ENCODE results near the gene KLHL9. TPM values are rescaled to one million over a fixed set of nuclear protein-coding genes. Genes with fewer than 3 reads are reported as not detected.

KLHL9 gene
- total and polyA plus RNA-seq, 2 donors from 2014 or later: 10.4 to 30.5 TPM

- Histone ChIP-seq H3K27me3 (ENCODE audit: control insufficient read depth, insufficient read depth, low read length) (no peaks in the 10 kb centered on the region), H3K4me3 (ENCODE audit: low read length in 3 of 3) (no peak overlapping the region), H3K4me1 (ENCODE audit: control insufficient read depth in 2 of 3, insufficient read depth in 2 of 3, low read depth in 1 of 3, low read length in 3 of 3) (no peaks in the 10 kb centered on the region), H3K9me3 (ENCODE audit: control insufficient read depth in 2 of 3, insufficient read depth in 1 of 3, low read length in 3 of 3) (no peaks in the 10 kb centered on the region), H3K9ac (ENCODE audit: low read length in 3 of 3) (no peak overlapping the region), H3K27ac (ENCODE audit: low read depth in 2 of 2, low read length in 2 of 2) (no peak overlapping the region), H3K36me3 (ENCODE audit: control insufficient read depth in 2 of 3, insufficient read depth in 3 of 3, low read length in 3 of 3) (peaks cover 0 to 2% (median 0%) of the 10 kb centered on the region in 3 donors)
- no peak for TF ChIP-seq CTCF (IDR thresholded peaks at IDR 0.05; ENCODE audit: borderline replicate concordance, extremely low read depth, insufficient read depth)
- intact Hi-C loops (cut with DNase I): no loop called here
- DNase-seq (no peak), FAIRE-seq (no peak)
Measured at GRCh38 chr9:21316860-21317259, 18.3 kb downstream of the KLHL9 start.

GRCh38 chr9:21316032-21316842 is 19.0 kb downstream of the KLHL9 start:
- H3K27ac ChIP-seq (ENCODE audit: low read depth in 2 of 2, low read length in 2 of 2): no peak overlapping the region
- FAIRE-seq: no peak

GRCh38 chr9:21314152-21314551 is 21.1 kb downstream of the KLHL9 start:
- Histone ChIP-seq H3K27ac (ENCODE audit: low read depth in 2 of 2, low read length in 2 of 2) (no peak overlapping the region), H3K4me3 (ENCODE audit: low read length in 3 of 3) (no peak overlapping the region), H3K9me3 (ENCODE audit: control insufficient read depth in 2 of 3, insufficient read depth in 1 of 3, low read length in 3 of 3) (no peaks in the 10 kb centered on the region), H3K4me1 (ENCODE audit: control insufficient read depth in 2 of 3, insufficient read depth in 2 of 3, low read depth in 1 of 3, low read length in 3 of 3) (no peaks in the 10 kb centered on the region), H3K9ac (ENCODE audit: low read length in 3 of 3) (no peak overlapping the region), H3K36me3 (ENCODE audit: control insufficient read depth in 2 of 3, insufficient read depth in 3 of 3, low read length in 3 of 3) (no peaks in the 10 kb centered on the region), H3K27me3 (ENCODE audit: control insufficient read depth, insufficient read depth, low read length) (no peaks in the 10 kb centered on the region)
- no peak for FAIRE-seq
- no peak for DNase-seq
- intact Hi-C loops (cut with DNase I): no loop called here
- TF ChIP-seq CTCF (IDR thresholded peaks at IDR 0.05; ENCODE audit: borderline replicate concordance, extremely low read depth, insufficient read depth): no peak

More at GRCh38 chr9:21316032-21316842, 19.0 kb downstream of the KLHL9 start:
- intact Hi-C loops (cut with DNase I): no loop called here
- DNase-seq: no peak
- H3K4me1 ChIP-seq (ENCODE audit: control insufficient read depth in 2 of 3, insufficient read depth in 2 of 3, low read depth in 1 of 3, low read length in 3 of 3): no peaks in the 10 kb centered on the region
- H3K27me3 ChIP-seq (ENCODE audit: control insufficient read depth, insufficient read depth, low read length): no peaks in the 10 kb centered on the region
- no peak overlapping the region for H3K9ac ChIP-seq (ENCODE audit: low read length in 3 of 3)
- H3K9me3 ChIP-seq (ENCODE audit: control insufficient read depth in 2 of 3, insufficient read depth in 1 of 3, low read length in 3 of 3): no peaks in the 10 kb centered on the region
- TF ChIP-seq CTCF (IDR thresholded peaks at IDR 0.05; ENCODE audit: borderline replicate concordance, extremely low read depth, insufficient read depth): no peak
- peaks cover 0 to 2% (median 0%) of the 10 kb centered on the region in 3 donors for H3K36me3 ChIP-seq (ENCODE audit: control insufficient read depth in 2 of 3, insufficient read depth in 3 of 3, low read length in 3 of 3)
- H3K4me3 ChIP-seq (ENCODE audit: low read length in 3 of 3): no peak overlapping the region
